ENCODE results near the gene NUP160. TPM values are rescaled to one million over a fixed set of nuclear protein-coding genes. Genes with fewer than 3 reads are reported as not detected.

Gene NUP160, protein sequence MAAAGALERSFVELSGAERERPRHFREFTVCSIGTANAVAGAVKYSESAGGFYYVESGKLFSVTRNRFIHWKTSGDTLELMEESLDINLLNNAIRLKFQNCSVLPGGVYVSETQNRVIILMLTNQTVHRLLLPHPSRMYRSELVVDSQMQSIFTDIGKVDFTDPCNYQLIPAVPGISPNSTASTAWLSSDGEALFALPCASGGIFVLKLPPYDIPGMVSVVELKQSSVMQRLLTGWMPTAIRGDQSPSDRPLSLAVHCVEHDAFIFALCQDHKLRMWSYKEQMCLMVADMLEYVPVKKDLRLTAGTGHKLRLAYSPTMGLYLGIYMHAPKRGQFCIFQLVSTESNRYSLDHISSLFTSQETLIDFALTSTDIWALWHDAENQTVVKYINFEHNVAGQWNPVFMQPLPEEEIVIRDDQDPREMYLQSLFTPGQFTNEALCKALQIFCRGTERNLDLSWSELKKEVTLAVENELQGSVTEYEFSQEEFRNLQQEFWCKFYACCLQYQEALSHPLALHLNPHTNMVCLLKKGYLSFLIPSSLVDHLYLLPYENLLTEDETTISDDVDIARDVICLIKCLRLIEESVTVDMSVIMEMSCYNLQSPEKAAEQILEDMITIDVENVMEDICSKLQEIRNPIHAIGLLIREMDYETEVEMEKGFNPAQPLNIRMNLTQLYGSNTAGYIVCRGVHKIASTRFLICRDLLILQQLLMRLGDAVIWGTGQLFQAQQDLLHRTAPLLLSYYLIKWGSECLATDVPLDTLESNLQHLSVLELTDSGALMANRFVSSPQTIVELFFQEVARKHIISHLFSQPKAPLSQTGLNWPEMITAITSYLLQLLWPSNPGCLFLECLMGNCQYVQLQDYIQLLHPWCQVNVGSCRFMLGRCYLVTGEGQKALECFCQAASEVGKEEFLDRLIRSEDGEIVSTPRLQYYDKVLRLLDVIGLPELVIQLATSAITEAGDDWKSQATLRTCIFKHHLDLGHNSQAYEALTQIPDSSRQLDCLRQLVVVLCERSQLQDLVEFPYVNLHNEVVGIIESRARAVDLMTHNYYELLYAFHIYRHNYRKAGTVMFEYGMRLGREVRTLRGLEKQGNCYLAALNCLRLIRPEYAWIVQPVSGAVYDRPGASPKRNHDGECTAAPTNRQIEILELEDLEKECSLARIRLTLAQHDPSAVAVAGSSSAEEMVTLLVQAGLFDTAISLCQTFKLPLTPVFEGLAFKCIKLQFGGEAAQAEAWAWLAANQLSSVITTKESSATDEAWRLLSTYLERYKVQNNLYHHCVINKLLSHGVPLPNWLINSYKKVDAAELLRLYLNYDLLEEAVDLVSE (N-terminal part only)
- total RNA-seq (2021) (69.7 to 89.9 TPM (median 73.0 TPM) in 3 replicates), Bru-seq, nascent RNA (percentile 81 among the genes with signal in this experiment)
- long read RNA-seq, experiment 1, full-length matches to known transcripts, result 539 of 751 reads
- long read RNA-seq, experiment 1, partial matches to known transcripts, result 92 of 751 reads
- long read RNA-seq, experiment 1, other reads (novel, unspliced or antisense), result 120 of 751 reads
- long read RNA-seq, experiment 2, full-length matches to known transcripts, result 28 of 97 reads
- long read RNA-seq, experiment 2, partial matches to known transcripts, result 41 of 97 reads
- long read RNA-seq, experiment 2, other reads (novel, unspliced or antisense), result 28 of 97 reads
- long read RNA-seq, experiment 3, full-length matches to known transcripts, result 23 of 70 reads
- long read RNA-seq, experiment 3, partial matches to known transcripts, result 44 of 70 reads
- long read RNA-seq, experiment 3, other reads (novel, unspliced or antisense), result 3 of 70 reads

DNA sequence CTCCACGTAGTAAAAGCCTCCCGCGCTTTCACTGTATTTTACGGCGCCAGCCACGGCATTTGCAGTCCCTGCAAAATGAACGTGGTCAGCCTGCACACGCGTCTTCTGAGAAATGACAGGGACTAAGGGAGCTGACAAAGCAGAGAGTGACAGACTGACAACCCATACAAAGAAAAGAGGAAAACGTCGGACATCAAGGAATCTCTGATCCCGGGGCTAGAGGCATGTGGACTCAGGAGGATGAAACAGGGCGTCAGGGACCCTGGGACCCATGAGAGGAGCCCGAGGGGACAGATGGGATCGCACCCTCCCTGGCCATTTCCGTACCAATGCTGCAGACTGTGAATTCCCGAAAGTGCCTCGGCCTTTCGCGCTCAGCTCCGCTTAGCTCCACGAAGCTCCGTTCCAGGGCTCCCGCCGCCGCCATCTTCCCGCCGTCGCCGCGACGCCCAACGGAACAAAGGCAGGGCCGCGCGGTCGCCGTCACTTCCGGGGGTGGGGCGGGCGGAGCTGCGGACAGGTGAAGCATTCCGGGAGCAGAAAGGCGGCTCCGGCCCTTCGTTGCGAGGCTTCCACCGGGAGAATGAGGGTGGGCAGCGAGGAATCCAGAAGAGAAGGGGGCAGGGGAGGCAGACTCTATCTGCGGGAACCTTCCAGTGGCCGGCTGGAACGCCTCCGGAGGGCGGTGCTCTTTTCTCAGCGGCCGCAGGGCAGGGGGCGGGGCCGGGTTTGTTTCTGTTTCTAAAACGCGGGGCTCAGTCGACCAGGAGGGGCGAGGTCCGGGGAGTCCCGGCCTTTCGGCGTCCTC lies at the start of gene NUP160:
Gene NUP160 (minus strand): TSS at position 459 of the 808 bp plus-strand sequence. CDS start 32 bp downstream, at position 427.
- H3K4me3 Mint-ChIP-seq, result peak within 1 kb of the TSS; percentile 99
- peaks cover 17% of the 10 kb centered on the region for H3K36me3 Mint-ChIP-seq
- ChIA-PET CTCF (no interaction called here), POLR2A (interaction anchor here (0.6 to 0.9 kb wide), 2 partner anchors 131 to 137 kb away, joined by 3 read pairs; no protein-coding TSS in a partner anchor)
- H3K27ac Mint-ChIP-seq, result peak within 1 kb of the TSS; percentile 99
- H3K9me3 Mint-ChIP-seq, result no peaks in the 10 kb centered on the region
- no peaks in the 10 kb centered on the region for H3K27me3 Mint-ChIP-seq (ENCODE audit: low read depth)
- ATAC-seq (peak; percentile 85), DNase-seq (ENCODE audit: low spot score) (peak; percentile 91)
- peaks cover 18% of the 10 kb centered on the region for H3K4me1 Mint-ChIP-seq
- TF ChIP-seq, protein P1, sequence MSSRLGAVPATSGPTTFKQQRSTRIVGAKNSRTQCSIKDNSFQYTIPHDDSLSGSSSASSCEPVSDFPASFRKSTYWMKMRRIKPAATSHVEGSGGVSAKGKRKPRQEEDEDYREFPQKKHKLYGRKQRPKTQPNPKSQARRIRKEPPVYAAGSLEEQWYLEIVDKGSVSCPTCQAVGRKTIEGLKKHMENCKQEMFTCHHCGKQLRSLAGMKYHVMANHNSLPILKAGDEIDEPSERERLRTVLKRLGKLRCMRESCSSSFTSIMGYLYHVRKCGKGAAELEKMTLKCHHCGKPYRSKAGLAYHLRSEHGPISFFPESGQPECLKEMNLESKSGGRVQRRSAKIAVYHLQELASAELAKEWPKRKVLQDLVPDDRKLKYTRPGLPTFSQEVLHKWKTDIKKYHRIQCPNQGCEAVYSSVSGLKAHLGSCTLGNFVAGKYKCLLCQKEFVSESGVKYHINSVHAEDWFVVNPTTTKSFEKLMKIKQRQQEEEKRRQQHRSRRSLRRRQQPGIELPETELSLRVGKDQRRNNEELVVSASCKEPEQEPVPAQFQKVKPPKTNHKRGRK (CRISPR knock-in tag; IDR thresholded peaks at IDR 0.05; ENCODE audit: borderline replicate concordance), result 0 out of 2 replicates have a peak, but pooled peaks have one; percentile 53
- TF ChIP-seq, protein P2, sequence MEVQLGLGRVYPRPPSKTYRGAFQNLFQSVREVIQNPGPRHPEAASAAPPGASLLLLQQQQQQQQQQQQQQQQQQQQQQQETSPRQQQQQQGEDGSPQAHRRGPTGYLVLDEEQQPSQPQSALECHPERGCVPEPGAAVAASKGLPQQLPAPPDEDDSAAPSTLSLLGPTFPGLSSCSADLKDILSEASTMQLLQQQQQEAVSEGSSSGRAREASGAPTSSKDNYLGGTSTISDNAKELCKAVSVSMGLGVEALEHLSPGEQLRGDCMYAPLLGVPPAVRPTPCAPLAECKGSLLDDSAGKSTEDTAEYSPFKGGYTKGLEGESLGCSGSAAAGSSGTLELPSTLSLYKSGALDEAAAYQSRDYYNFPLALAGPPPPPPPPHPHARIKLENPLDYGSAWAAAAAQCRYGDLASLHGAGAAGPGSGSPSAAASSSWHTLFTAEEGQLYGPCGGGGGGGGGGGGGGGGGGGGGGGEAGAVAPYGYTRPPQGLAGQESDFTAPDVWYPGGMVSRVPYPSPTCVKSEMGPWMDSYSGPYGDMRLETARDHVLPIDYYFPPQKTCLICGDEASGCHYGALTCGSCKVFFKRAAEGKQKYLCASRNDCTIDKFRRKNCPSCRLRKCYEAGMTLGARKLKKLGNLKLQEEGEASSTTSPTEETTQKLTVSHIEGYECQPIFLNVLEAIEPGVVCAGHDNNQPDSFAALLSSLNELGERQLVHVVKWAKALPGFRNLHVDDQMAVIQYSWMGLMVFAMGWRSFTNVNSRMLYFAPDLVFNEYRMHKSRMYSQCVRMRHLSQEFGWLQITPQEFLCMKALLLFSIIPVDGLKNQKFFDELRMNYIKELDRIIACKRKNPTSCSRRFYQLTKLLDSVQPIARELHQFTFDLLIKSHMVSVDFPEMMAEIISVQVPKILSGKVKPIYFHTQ (CRISPR knock-in tag; IDR thresholded peaks at IDR 0.05), result no peak
- TF ChIP-seq RORB (CRISPR knock-in tag; IDR thresholded peaks at IDR 0.05) (no peak), ZNF138 (CRISPR knock-in tag; conservative IDR thresholded peaks at IDR 0.05) (no peak), ZBTB21 (CRISPR knock-in tag; IDR thresholded peaks at IDR 0.05; ENCODE audit: borderline replicate concordance) (no peak), CREB1 (CRISPR knock-in tag; IDR thresholded peaks at IDR 0.05) (peak; percentile 69; the same call in 1 of the 2 replicates), HMGA2 (CRISPR knock-in tag; IDR thresholded peaks at IDR 0.05) (no peak), JUN (CRISPR knock-in tag; IDR thresholded peaks at IDR 0.05) (peak; percentile 52; the same call in 1 of the 2 replicates), NFATC4 (CRISPR knock-in tag; IDR thresholded peaks at IDR 0.05) (no peak), ZNF232 (CRISPR knock-in tag; IDR thresholded peaks at IDR 0.05) (peak; percentile 89; the same call in 1 of the 2 replicates), SP1 (CRISPR knock-in tag; conservative IDR thresholded peaks at IDR 0.05) (peak; percentile 96), ETV6 (CRISPR knock-in tag; IDR thresholded peaks at IDR 0.05) (peak; percentile 71), ATF1 (CRISPR knock-in tag; IDR thresholded peaks at IDR 0.05) (no peak), GABPB1 (CRISPR knock-in tag; IDR thresholded peaks at IDR 0.05) (peak; percentile 84; the same call in 1 of the 2 replicates)
- TF ChIP-seq, protein P3, sequence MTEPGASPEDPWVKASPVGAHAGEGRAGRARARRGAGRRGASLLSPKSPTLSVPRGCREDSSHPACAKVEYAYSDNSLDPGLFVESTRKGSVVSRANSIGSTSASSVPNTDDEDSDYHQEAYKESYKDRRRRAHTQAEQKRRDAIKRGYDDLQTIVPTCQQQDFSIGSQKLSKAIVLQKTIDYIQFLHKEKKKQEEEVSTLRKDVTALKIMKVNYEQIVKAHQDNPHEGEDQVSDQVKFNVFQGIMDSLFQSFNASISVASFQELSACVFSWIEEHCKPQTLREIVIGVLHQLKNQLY (CRISPR knock-in tag; IDR thresholded peaks at IDR 0.05), result no peak
- TF ChIP-seq, protein P4, sequence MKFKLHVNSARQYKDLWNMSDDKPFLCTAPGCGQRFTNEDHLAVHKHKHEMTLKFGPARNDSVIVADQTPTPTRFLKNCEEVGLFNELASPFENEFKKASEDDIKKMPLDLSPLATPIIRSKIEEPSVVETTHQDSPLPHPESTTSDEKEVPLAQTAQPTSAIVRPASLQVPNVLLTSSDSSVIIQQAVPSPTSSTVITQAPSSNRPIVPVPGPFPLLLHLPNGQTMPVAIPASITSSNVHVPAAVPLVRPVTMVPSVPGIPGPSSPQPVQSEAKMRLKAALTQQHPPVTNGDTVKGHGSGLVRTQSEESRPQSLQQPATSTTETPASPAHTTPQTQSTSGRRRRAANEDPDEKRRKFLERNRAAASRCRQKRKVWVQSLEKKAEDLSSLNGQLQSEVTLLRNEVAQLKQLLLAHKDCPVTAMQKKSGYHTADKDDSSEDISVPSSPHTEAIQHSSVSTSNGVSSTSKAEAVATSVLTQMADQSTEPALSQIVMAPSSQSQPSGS (CRISPR knock-in tag; IDR thresholded peaks at IDR 0.05; ENCODE audit: borderline replicate concordance, low read depth), result 0 out of 2 replicates have a peak, but pooled peaks have one; percentile 50
- TF ChIP-seq, protein P5, sequence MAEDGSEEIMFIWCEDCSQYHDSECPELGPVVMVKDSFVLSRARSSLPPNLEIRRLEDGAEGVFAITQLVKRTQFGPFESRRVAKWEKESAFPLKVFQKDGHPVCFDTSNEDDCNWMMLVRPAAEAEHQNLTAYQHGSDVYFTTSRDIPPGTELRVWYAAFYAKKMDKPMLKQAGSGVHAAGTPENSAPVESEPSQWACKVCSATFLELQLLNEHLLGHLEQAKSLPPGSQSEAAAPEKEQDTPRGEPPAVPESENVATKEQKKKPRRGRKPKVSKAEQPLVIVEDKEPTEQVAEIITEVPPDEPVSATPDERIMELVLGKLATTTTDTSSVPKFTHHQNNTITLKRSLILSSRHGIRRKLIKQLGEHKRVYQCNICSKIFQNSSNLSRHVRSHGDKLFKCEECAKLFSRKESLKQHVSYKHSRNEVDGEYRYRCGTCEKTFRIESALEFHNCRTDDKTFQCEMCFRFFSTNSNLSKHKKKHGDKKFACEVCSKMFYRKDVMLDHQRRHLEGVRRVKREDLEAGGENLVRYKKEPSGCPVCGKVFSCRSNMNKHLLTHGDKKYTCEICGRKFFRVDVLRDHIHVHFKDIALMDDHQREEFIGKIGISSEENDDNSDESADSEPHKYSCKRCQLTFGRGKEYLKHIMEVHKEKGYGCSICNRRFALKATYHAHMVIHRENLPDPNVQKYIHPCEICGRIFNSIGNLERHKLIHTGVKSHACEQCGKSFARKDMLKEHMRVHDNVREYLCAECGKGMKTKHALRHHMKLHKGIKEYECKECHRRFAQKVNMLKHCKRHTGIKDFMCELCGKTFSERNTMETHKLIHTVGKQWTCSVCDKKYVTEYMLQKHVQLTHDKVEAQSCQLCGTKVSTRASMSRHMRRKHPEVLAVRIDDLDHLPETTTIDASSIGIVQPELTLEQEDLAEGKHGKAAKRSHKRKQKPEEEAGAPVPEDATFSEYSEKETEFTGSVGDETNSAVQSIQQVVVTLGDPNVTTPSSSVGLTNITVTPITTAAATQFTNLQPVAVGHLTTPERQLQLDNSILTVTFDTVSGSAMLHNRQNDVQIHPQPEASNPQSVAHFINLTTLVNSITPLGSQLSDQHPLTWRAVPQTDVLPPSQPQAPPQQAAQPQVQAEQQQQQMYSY (CRISPR knock-in tag; IDR thresholded peaks at IDR 0.05), result peak; percentile 59; the same call in 1 of the 2 replicates
- TF ChIP-seq, protein P6, sequence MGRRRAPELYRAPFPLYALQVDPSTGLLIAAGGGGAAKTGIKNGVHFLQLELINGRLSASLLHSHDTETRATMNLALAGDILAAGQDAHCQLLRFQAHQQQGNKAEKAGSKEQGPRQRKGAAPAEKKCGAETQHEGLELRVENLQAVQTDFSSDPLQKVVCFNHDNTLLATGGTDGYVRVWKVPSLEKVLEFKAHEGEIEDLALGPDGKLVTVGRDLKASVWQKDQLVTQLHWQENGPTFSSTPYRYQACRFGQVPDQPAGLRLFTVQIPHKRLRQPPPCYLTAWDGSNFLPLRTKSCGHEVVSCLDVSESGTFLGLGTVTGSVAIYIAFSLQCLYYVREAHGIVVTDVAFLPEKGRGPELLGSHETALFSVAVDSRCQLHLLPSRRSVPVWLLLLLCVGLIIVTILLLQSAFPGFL (CRISPR knock-in tag; IDR thresholded peaks at IDR 0.05; ENCODE audit: borderline replicate concordance), result no peak
